K562 (cell line): ENCODE data around the gene NRARP. TPM values are rescaled to one million over a fixed set of nuclear protein-coding genes. Genes with fewer than 3 reads are reported as not detected.

Experiments used
- ASH1L ChIP-seq: fragments of 450-650 bp; IDR thresholded peaks from 2 replicates; pipeline ENCODE4 v1.6.1; 2018; ENCODE audit warnings: borderline replicate concordance, mild to moderate bottlenecking, low read depth; ENCODE audit not compliant: partially characterized antibody
- ELF4 ChIP-seq: fragments of 450-650 bp; formaldehyde crosslinking; IDR thresholded peaks from 2 replicates; pipeline ENCODE4 v1.4.0; 2022; ENCODE audit warnings: missing genetic modification characterization
- ETV1 ChIP-seq: fragments of 450-650 bp; conservative IDR thresholded peaks from 2 replicates; pipeline ENCODE4 v1.6.1; 2016; ENCODE audit warnings: missing genetic modification characterization, control low read depth, low read depth, missing compliant biosample characterization
- KAT7 ChIP-seq: sonication (generic); formaldehyde crosslinking; IDR thresholded peaks from 2 replicates; pipeline ENCODE4 v1.8.0; 2022; ENCODE audit warnings: missing genetic modification reagents, mild to moderate bottlenecking, borderline replicate concordance
- MEIS2 ChIP-seq: fragments of 450-650 bp; IDR thresholded peaks from 2 replicates; pipeline ENCODE4 v1.6.1; 2014; ENCODE audit warnings: mild to moderate bottlenecking; ENCODE audit not compliant: partially characterized antibody
- NFYB ChIP-seq: IDR thresholded peaks from 2 replicates; pipeline ENCODE4 v1.6.1; 2011; ENCODE audit warnings: mild to moderate bottlenecking, moderate library complexity; ENCODE audit not compliant: insufficient read length; ENCODE audit errors: extremely low read depth
- NONO ChIP-seq, 2 experiments: fragments of 200-400 bp in 1 of 2; fragments of 450-650 bp in 1 of 2; formaldehyde crosslinking in 1 of 2; IDR thresholded peaks; 2 replicates each; pipeline ENCODE4 v1.6.1; 2017; ENCODE audit warnings: low read depth in 2 of 2, mild to moderate bottlenecking in 2 of 2, moderate library complexity in 2 of 2, low read length in 1 of 2
- PHB2 ChIP-seq: fragments of 450-650 bp; IDR thresholded peaks from 2 replicates; pipeline ENCODE4 v1.6.1; 2017; ENCODE audit warnings: low read depth
- SIN3A ChIP-seq, 2 experiments: fragments of 150-350 bp in 1 of 2; IDR thresholded peaks; 2 replicates each; pipeline ENCODE4 v1.6.1; 2011 to 2016; ENCODE audit warnings: borderline replicate concordance in 2 of 2, low read depth in 2 of 2, low read length in 2 of 2, mild to moderate bottlenecking in 2 of 2, moderate library complexity in 2 of 2; ENCODE audit not compliant: control insufficient read depth in 1 of 2
- SIN3B ChIP-seq: fragments of 450-650 bp; IDR thresholded peaks from 2 replicates; pipeline ENCODE4 v1.6.1; 2017; ENCODE audit warnings: low read depth, mild to moderate bottlenecking, moderate library complexity
- SMAD3 ChIP-seq: fragments of 450-650 bp; formaldehyde crosslinking; conservative IDR thresholded peaks from 2 replicates; pipeline ENCODE4 v1.4.0; 2020; ENCODE audit warnings: mild to moderate bottlenecking
- U2AF2 ChIP-seq: fragments of 200-400 bp; formaldehyde crosslinking; optimal IDR thresholded peaks from 2 replicates; pipeline ENCODE3; 2017; ENCODE audit warnings: low read depth, mild to moderate bottlenecking, low read length
- ZBTB7A ChIP-seq: IDR thresholded peaks from 2 replicates; pipeline ENCODE4 v1.6.1; 2011; ENCODE audit warnings: low read depth, mild to moderate bottlenecking, low read length, moderate library complexity, borderline replicate concordance; ENCODE audit not compliant: control insufficient read depth
- ZNF133 ChIP-seq: fragments of 250-450 bp; sonication (Bioruptor Pico); IDR thresholded peaks from 2 replicates; pipeline ENCODE4 v1.4.0; 2020; ENCODE audit warnings: mild to moderate bottlenecking
- ZNF175 ChIP-seq: fragments of 200-800 bp; sonication (Bioruptor generic); IDR thresholded peaks from 2 replicates; pipeline ENCODE4 v1.6.1; 2016; ENCODE audit warnings: low read depth, mild to moderate bottlenecking, missing genetic modification characterization, missing compliant biosample characterization
- polyA plus RNA-seq, 8 experiments: library from polyadenylated mRNA; depleted of rRNA in 4 of 8; stranded (reverse) in 5 of 8; unstranded in 3 of 8; fragments of >200 nt; fragmentation: Nextera tagmentation in 2 of 8; fragmentation: Illumina TruSeq in 1 of 8; extraction: Ambion mirVana in 2 of 8; extraction: Trizol in 1 of 8; gene quantifications; 2 replicates each; pipeline versions ENCODE4 v1.2.1 to v1.2.3, GENCODE V29; 2011 to 2014; ENCODE audit warnings: inconsistent platforms in 1 of 8, missing spikeins in 1 of 8
- total RNA-seq, 7 experiments: library from RNA; depleted of rRNA in 6 of 7; stranded (reverse); fragments of >200 nt in 6 of 7; fragmentation: Illumina TruSeq in 2 of 7; extraction: Trizol in 2 of 7; gene quantifications; 2 replicates each; pipeline versions ENCODE4 v1.2.1 to v1.2.3, GENCODE V29; 2011 to 2021; ENCODE audit warnings: low replicate concordance in 1 of 7
- TF ChIP-seq, protein P1 (sequence below), 3 experiments: fragments of 200-800 bp in 1 of 3; fragments of 250-450 bp in 1 of 3; fragments of 450-650 bp in 1 of 3; sonication (Bioruptor Pico) in 1 of 3; sonication (Bioruptor generic) in 1 of 3; formaldehyde crosslinking in 1 of 3; IDR thresholded peaks; 2 replicates each; pipeline versions ENCODE4 v1.6.1 to v1.8.0; 2016 to 2022; ENCODE audit warnings: mild to moderate bottlenecking in 2 of 3, missing genetic modification characterization in 2 of 3, missing compliant biosample characterization in 1 of 3, moderate library complexity in 1 of 3
- TF ChIP-seq, protein P2 (sequence below): sonication (generic); formaldehyde crosslinking; IDR thresholded peaks from 2 replicates; pipeline ENCODE4 v1.8.1; 2023; ENCODE audit warnings: mild to moderate bottlenecking, missing genetic modification reagents, moderate library complexity
- TF ChIP-seq, protein P3 (sequence below): fragments of 250-450 bp; sonication (Bioruptor Pico); IDR thresholded peaks from 2 replicates; pipeline ENCODE4 v1.9.0; 2021; ENCODE audit warnings: mild to moderate bottlenecking, inconsistent platforms

Gene NRARP
- total and polyA plus RNA-seq, 9 of the 15 experiments (the other 6 are each of a cell fraction or from before 2014, with no cell fraction given) = 2.0 to 24.5 (median 7.2) TPM; not detected in 2

DNA sequence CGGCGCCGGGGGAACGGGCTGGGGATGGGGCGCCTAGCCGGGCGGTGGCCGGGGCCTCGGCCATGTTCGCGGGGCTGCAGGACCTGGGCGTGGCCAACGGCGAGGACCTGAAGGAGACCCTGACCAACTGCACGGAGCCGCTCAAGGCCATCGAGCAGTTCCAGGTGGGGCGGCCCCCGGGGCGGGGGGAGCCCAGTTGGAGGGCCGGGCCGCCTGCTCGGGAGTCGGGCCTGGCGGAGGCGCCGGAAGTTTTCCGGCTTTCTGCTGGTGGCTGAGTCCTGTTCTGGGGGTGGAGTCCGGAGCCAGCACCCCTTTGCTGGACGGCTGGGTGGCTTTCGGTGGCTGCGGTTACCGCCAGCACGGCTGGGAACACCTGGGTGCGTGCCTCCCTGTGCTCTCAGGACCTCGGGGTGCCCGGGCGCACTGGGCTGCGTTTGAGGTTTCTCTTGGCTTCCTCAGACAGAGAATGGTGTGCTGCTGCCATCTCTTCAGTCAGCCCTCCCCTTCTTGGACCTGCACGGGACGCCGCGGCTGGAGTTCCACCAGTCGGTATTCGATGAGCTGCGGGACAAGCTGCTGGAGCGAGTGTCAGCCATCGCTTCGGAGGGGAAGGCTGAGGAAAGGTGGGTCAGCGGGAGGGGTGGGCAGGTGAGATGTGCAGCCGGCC is 46.5 kb downstream of the NRARP start (continued):
- TF ChIP-seq, protein P1, sequence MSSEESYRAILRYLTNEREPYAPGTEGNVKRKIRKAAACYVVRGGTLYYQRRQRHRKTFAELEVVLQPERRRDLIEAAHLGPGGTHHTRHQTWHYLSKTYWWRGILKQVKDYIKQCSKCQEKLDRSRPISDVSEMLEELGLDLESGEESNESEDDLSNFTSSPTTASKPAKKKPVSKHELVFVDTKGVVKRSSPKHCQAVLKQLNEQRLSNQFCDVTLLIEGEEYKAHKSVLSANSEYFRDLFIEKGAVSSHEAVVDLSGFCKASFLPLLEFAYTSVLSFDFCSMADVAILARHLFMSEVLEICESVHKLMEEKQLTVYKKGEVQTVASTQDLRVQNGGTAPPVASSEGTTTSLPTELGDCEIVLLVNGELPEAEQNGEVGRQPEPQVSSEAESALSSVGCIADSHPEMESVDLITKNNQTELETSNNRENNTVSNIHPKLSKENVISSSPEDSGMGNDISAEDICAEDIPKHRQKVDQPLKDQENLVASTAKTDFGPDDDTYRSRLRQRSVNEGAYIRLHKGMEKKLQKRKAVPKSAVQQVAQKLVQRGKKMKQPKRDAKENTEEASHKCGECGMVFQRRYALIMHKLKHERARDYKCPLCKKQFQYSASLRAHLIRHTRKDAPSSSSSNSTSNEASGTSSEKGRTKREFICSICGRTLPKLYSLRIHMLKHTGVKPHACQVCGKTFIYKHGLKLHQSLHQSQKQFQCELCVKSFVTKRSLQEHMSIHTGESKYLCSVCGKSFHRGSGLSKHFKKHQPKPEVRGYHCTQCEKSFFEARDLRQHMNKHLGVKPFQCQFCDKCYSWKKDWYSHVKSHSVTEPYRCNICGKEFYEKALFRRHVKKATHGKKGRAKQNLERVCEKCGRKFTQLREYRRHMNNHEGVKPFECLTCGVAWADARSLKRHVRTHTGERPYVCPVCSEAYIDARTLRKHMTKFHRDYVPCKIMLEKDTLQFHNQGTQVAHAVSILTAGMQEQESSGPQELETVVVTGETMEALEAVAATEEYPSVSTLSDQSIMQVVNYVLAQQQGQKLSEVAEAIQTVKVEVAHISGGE (CRISPR knock-in tag; IDR thresholded peaks at IDR 0.05) = peak in 1 of 3 experiments; percentile 98; a peak in 2 of 6 replicates
- TF ChIP-seq NFYB (no peak), PHB2 (no peak), U2AF2 (no peak), ZNF175 (0 out of 2 replicates have a peak, but pooled peaks have one; percentile 43), ELF4 (CRISPR knock-in tag) (no peak), ZBTB7A (0 out of 2 replicates have a peak, but pooled peaks have one; percentile 2), KAT7 (CRISPR knock-in tag) (no peak), NONO (IDR thresholded peaks at IDR 0.05; ENCODE audit: low read depth in 2 of 2, low read length in 1 of 2) (peak in 1 of 2 experiments; percentile 50; a peak in 1 of 4 replicates), SIN3B (peak; percentile 1; the same call in 1 of the 2 replicates), SIN3A (IDR thresholded peaks at IDR 0.05; ENCODE audit: borderline replicate concordance in 2 of 2, control insufficient read depth in 1 of 2, low read depth in 2 of 2, low read length in 2 of 2) (peak in 1 of 2 experiments; percentile 13; a peak in 2 of 4 replicates), MEIS2 (no peak), ASH1L (no peak), SMAD3 (no peak), ETV1 (tag) (no peak), ZNF133 (CRISPR knock-in tag) (no peak)
- TF ChIP-seq, protein P2, sequence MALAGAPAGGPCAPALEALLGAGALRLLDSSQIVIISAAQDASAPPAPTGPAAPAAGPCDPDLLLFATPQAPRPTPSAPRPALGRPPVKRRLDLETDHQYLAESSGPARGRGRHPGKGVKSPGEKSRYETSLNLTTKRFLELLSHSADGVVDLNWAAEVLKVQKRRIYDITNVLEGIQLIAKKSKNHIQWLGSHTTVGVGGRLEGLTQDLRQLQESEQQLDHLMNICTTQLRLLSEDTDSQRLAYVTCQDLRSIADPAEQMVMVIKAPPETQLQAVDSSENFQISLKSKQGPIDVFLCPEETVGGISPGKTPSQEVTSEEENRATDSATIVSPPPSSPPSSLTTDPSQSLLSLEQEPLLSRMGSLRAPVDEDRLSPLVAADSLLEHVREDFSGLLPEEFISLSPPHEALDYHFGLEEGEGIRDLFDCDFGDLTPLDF = peak; percentile 16; the same call in 1 of the 2 replicates
- TF ChIP-seq, protein P3, sequence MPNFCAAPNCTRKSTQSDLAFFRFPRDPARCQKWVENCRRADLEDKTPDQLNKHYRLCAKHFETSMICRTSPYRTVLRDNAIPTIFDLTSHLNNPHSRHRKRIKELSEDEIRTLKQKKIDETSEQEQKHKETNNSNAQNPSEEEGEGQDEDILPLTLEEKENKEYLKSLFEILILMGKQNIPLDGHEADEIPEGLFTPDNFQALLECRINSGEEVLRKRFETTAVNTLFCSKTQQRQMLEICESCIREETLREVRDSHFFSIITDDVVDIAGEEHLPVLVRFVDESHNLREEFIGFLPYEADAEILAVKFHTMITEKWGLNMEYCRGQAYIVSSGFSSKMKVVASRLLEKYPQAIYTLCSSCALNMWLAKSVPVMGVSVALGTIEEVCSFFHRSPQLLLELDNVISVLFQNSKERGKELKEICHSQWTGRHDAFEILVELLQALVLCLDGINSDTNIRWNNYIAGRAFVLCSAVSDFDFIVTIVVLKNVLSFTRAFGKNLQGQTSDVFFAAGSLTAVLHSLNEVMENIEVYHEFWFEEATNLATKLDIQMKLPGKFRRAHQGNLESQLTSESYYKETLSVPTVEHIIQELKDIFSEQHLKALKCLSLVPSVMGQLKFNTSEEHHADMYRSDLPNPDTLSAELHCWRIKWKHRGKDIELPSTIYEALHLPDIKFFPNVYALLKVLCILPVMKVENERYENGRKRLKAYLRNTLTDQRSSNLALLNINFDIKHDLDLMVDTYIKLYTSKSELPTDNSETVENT (CRISPR knock-in tag) = no peak
